Lung (tissue), 12 donors: ENCODE data around the gene ZNF506. TPM values are rescaled to one million over a fixed set of nuclear protein-coding genes. Genes with fewer than 3 reads are reported as not detected.
"Not testable (repeated sequence)": the region's sequence is repeated elsewhere in the genome, so short reads cannot be mapped to it uniquely, and the experiment has no call there.

ENCODE experiments used
- ATAC-seq: fragments of 200-7000 bp; cut with Tn5 transposase; one replicate; pipeline ENCODE4 v1.9.1; 2020; ENCODE audit warnings: moderate number of reproducible peaks; ENCODE audit not compliant: insufficient read depth, low FRiP score
- DNase-seq, 3 donors: peaks; one replicate each; pipeline ENCODE4 v3.0.0-alpha.2; 2013 to 2017
- H3K27ac ChIP-seq, 2 donors: one replicate each; pipeline ENCODE4 v1.5.1; 2013; ENCODE audit warnings: mild to moderate bottlenecking in 2 of 2, moderate library complexity in 2 of 2, control low read depth in 1 of 2, inconsistent platforms in 1 of 2, low read depth in 1 of 2, low read length in 1 of 2
- H3K27me3 ChIP-seq, 3 donors: one replicate each; pipeline ENCODE4 v1.5.1; 2013; ENCODE audit warnings: low read length in 2 of 3; ENCODE audit not compliant: control insufficient read depth in 3 of 3, insufficient read depth in 3 of 3
- H3K36me3 ChIP-seq, 4 donors: one replicate each; pipeline ENCODE4 v1.5.1; 2013; ENCODE audit warnings: low read length in 4 of 4, mild to moderate bottlenecking in 1 of 4, moderate library complexity in 1 of 4; ENCODE audit not compliant: control insufficient read depth in 4 of 4, insufficient read depth in 4 of 4
- H3K4me1 ChIP-seq, 5 donors: one replicate each; pipeline ENCODE4 v1.5.1; 2013; ENCODE audit warnings: low read length in 5 of 5, mild to moderate bottlenecking in 2 of 5, moderate library complexity in 1 of 5; ENCODE audit not compliant: control insufficient read depth in 5 of 5, insufficient read depth in 5 of 5
- H3K4me3 ChIP-seq: one replicate; pipeline ENCODE4 v1.5.1; 2013; ENCODE audit warnings: mild to moderate bottlenecking, control low read depth, moderate library complexity
- H3K9ac ChIP-seq, 2 donors: one replicate each; pipeline ENCODE4 v1.5.1; 2013; ENCODE audit warnings: low read length in 2 of 2, control low read depth in 1 of 2; ENCODE audit not compliant: insufficient read depth in 1 of 2
- H3K9me3 ChIP-seq, 4 donors: one replicate each; pipeline ENCODE4 v1.5.1; 2013; ENCODE audit warnings: low read length in 3 of 4, mild to moderate bottlenecking in 1 of 4, moderate library complexity in 1 of 4; ENCODE audit not compliant: control insufficient read depth in 4 of 4, insufficient read depth in 3 of 4
- whole genome bisulfite sequencing, 2 donors: extraction: QIAGEN DNeasy Blood & Tissue Kit; methylation state at CpG; one replicate each; pipeline ENCODE4 v1.1.7; 2013; 5-methylcytosine and 5-hydroxymethylcytosine counted together
- polyA plus RNA-seq, 2 donors: library from polyadenylated mRNA; stranded (reverse); fragments of 200-250 nt; gene quantifications; one replicate each; pipeline ENCODE4 v1.2.1, GENCODE V29; 2013
- total RNA-seq, 2 donors: library from RNA; depleted of rRNA in 1 of 2; stranded (reverse); fragments of >200 nt in 1 of 2; gene quantifications; one replicate each; pipeline ENCODE4 v1.2.1, GENCODE V29; 2014 to 2021
- TF ChIP-seq, protein P1 (sequence below): IDR thresholded peaks from 2 replicates; pipeline ENCODE4 v1.5.1; 2012; ENCODE audit warnings: mild to moderate bottlenecking; ENCODE audit errors: control extremely low read depth, extremely low read depth
- donor health status: control.
- donor health status: control.
- donor health status: Bipolar disorder and iron deficiency.
- donor health status: healthy.
- donor health status: DM: yes; HTN: yes; CAD: no.

ZNF506 gene
- total and polyA plus RNA-seq, 4 donors = 4.6 to 59.4 (median 12.1) TPM

DNA sequence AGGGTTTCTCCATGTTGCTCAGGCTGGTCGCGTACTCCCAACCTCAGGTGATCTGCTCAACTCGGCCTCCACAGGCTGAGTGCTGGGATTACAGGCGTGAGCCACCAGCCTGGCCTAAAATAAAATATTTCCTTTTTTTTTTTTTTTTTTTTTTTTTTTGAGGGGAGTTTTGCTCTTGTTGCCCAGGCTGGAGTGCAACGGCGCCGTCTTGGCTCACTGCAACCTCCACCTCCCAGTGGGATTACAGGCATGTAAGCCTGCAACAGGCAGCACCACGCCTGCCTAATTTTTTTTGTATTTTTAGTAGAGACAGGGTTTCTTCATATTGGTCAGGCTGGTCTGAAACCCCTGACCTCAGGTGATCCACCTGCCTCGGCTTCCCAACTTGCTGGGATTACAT, 4.9 kb downstream of the ZNF506 start:
- H3K9me3 ChIP-seq = peaks cover 0 to 16% (median 0%) of the 10 kb centered on the region in 4 donors

DNA sequence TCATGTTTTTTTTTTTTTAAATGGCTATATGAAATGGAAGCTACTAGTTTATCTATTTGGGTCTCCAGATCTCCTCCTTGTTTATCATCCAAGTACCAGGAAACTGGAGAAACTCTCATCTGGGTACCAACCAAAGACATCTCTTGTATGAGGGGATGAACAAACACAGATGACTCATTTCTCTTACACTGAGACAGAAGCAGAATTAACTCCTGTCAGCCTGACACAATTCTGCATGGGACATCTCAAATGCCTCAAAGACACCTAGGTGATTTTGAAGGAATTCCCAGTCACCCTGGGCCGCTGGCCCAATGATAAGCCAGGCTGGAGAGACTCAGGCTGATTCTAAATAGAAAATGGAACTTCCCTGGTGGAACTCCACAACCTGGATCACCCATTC, 9.6 kb downstream of the ZNF506 start:
- DNase-seq, H3K27me3 ChIP-seq, H3K27ac ChIP-seq, H3K9ac ChIP-seq, H3K4me3 ChIP-seq, ATAC-seq: not testable (repeated sequence)
- WGBS, 2 donors = 91 to 95% methylated on average over 1 of the region's 1 CpG
- Histone ChIP-seq H3K9me3 (peaks cover 0 to 15% (median 0%) of the 10 kb centered on the region in 4 donors), H3K4me1 (peaks cover 0 to 11% (median 0%) of the 10 kb centered on the region in 5 donors), H3K36me3 (peaks cover 0 to 35% (median 10%) of the 10 kb centered on the region in 4 donors)

More for the DNA sequence above, 4.9 kb downstream of the ZNF506 start:
- no peak overlapping the region for H3K4me3 ChIP-seq
- ATAC-seq (no peak), DNase-seq (no peak)
- no peak overlapping the region for H3K27ac ChIP-seq
- H3K36me3 ChIP-seq = peaks cover 0 to 26% (median 11%) of the 10 kb centered on the region in 4 donors
- H3K4me1 ChIP-seq = peaks cover 0 to 6% (median 2%) of the 10 kb centered on the region in 5 donors
- TF ChIP-seq, protein P1, sequence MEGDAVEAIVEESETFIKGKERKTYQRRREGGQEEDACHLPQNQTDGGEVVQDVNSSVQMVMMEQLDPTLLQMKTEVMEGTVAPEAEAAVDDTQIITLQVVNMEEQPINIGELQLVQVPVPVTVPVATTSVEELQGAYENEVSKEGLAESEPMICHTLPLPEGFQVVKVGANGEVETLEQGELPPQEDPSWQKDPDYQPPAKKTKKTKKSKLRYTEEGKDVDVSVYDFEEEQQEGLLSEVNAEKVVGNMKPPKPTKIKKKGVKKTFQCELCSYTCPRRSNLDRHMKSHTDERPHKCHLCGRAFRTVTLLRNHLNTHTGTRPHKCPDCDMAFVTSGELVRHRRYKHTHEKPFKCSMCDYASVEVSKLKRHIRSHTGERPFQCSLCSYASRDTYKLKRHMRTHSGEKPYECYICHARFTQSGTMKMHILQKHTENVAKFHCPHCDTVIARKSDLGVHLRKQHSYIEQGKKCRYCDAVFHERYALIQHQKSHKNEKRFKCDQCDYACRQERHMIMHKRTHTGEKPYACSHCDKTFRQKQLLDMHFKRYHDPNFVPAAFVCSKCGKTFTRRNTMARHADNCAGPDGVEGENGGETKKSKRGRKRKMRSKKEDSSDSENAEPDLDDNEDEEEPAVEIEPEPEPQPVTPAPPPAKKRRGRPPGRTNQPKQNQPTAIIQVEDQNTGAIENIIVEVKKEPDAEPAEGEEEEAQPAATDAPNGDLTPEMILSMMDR = no peak
- no peaks in the 10 kb centered on the region for H3K27me3 ChIP-seq
- 89 to 93% methylated on average over 9 of the region's 9 CpGs for WGBS, 2 donors
- no peak overlapping the region for H3K9ac ChIP-seq

DNA sequence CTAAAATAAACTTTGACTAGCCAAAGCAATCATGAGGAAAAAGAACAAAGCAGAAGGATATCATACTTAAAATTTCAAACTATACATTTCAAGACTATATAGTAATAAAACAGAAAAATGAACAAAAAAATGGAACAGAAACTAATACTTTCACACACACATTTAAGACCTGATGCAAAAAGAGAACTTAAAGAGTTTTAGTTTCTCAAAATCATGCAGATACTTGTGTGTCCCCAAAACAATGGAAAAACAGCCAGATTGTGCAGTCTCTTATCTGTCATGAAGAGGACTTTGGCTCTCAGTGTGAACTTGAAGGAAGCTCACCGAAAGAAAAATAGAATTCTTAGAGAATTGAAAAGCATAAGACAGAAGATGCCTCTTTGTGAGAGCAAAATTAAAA, 16.1 kb downstream of the ZNF506 start:
- Histone ChIP-seq H3K36me3 (peaks cover 7 to 31% (median 21%) of the 10 kb centered on the region in 4 donors), H3K27ac (no peak overlapping the region), H3K9me3 (peaks cover 0 to 15% (median 0%) of the 10 kb centered on the region in 4 donors), H3K4me3 (no peak overlapping the region), H3K27me3 (no peaks in the 10 kb centered on the region), H3K4me1 (peaks cover 0 to 5% (median 0%) of the 10 kb centered on the region in 5 donors), H3K9ac (no peak overlapping the region)
- 99 to 100% methylated on average over 1 of the region's 1 CpG for WGBS, 2 donors
- DNase-seq = no peak
- TF ChIP-seq, protein P1 = no peak
- ATAC-seq = no peak

DNA sequence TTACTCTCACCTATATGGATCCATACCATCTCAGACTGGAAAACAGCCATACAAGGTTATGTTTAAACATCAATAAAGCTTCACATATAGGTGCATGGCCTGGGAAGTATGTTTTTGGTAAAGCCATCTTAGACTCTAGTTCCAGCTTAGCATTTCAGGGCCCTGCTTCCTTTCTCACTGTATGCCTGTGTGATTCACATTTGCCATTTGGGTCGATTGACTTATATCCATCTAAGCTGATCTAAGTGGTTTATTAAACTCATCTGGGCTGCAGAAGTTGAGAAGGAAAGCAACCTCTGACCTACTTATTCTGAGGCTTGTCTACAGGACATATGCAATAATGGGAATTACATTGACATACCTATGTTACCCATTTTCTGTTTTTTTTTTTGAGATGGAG, 33.5 kb downstream of the ZNF506 start:
- TF ChIP-seq, protein P1 = no peak
- DNase-seq = no peak
- H3K9me3 ChIP-seq = peaks cover 0 to 28% (median 0%) of the 10 kb centered on the region in 4 donors
- H3K4me1 ChIP-seq = no peaks in the 10 kb centered on the region
- H3K4me3 ChIP-seq = no peak overlapping the region
- no peak overlapping the region for H3K9ac ChIP-seq
- no peak overlapping the region for H3K27ac ChIP-seq
- no peaks in the 10 kb centered on the region for H3K27me3 ChIP-seq
- H3K36me3 ChIP-seq = peaks cover 12 to 31% (median 20%) of the 10 kb centered on the region in 4 donors
- ATAC-seq = no peak
- WGBS, 2 donors = 91 to 96% methylated on average over 1 of the region's 1 CpG

DNA sequence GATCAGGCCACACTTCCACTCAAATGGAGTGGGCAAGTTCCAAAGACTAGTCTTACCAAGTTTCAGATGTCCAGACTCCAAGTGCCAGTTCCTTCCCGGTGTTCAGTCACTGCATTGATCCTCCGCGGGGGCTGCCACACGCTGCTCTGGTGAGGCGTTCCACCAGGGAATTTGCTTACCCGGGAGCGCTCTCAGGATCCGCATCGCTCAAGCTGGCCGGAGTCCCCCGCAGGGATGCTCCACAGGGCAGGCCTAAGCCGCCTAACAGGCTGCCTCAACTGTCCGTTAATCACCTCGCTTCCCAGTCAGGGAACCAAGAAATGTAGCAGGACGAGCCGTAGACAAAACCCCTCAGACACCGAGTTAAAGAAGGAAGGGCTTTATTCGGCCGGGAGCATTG, 36.1 kb downstream of the ZNF506 start:
- not testable (repeated sequence) for H3K27me3 ChIP-seq, ATAC-seq, H3K9ac ChIP-seq, DNase-seq, H3K4me1 ChIP-seq, H3K27ac ChIP-seq, H3K4me3 ChIP-seq
- H3K9me3 ChIP-seq = peaks cover 0 to 24% (median 0%) of the 10 kb centered on the region in 4 donors
- H3K36me3 ChIP-seq = peaks cover under 1 to 20% (median 11%) of the 10 kb centered on the region in 4 donors
- WGBS, 2 donors = 97 to 98% methylated on average over 19 of the region's 19 CpGs
